Neural progenitor cell (in vitro differentiated cells): ENCODE measurements around the gene LTO1.

ENCODE experiments used
- EZH2 ChIP-seq: fragments of 200-600 bp; sonication (generic); IDR thresholded peaks from 2 replicates; pipeline ENCODE4 v1.6.1; 2017; ENCODE audit warnings: antibody characterized with exemption, mild to moderate bottlenecking, moderate library complexity
- EZH2phosphoT487 ChIP-seq: fragments of 200-600 bp; sonication (generic); IDR thresholded peaks from 2 replicates; pipeline ENCODE4 v1.6.1; 2017; ENCODE audit warnings: antibody characterized with exemption
- TF ChIP-seq, protein P1 (sequence below): fragments of 200-600 bp; sonication (generic); IDR thresholded peaks from 2 replicates; pipeline ENCODE4 v1.5.1; 2017; ENCODE audit warnings: antibody characterized with exemption, mild to moderate bottlenecking

DNA sequence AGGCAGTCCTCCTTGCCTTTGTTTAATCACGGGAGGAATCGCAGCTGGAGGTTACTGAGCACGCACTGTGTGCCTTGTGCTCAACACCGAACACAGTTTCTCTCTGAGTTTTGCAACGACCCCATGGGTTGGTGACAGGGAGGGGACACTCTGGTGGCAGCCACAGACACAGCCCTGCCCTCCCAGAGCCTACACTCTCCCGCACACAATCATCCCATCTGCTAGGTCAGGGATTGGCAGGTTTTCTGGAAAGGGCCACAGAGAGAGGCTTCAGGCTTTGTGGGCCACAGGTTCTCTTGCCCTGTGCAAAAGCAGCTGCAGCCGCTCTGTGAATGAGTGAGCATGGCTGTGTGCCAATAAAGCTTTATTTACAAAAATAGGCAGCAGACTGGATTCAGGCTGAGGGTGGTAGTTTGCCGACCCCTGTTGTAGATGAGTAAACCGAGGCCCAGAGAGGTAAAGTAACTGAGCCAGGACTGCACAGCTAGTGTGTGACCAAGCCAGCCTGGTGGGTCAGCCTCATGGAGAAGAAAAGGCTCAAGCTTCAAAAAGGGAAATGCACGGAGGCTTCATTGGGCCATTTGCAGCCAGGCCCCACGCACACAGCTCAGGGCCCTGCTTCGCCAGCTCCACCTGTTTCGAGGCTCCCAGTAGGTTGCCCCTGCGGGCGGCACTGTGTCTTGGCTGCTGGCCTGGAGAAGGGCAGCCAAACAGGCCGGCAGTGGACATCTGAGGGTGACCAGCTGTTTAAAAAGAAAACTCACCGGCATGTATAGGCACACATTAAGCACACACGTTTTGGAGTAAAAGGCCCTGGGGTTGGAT is 16.3 kb downstream of the LTO1 start:
- TF ChIP-seq, protein P1, sequence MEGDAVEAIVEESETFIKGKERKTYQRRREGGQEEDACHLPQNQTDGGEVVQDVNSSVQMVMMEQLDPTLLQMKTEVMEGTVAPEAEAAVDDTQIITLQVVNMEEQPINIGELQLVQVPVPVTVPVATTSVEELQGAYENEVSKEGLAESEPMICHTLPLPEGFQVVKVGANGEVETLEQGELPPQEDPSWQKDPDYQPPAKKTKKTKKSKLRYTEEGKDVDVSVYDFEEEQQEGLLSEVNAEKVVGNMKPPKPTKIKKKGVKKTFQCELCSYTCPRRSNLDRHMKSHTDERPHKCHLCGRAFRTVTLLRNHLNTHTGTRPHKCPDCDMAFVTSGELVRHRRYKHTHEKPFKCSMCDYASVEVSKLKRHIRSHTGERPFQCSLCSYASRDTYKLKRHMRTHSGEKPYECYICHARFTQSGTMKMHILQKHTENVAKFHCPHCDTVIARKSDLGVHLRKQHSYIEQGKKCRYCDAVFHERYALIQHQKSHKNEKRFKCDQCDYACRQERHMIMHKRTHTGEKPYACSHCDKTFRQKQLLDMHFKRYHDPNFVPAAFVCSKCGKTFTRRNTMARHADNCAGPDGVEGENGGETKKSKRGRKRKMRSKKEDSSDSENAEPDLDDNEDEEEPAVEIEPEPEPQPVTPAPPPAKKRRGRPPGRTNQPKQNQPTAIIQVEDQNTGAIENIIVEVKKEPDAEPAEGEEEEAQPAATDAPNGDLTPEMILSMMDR, result no peak
- TF ChIP-seq EZH2phosphoT487 (no peak), EZH2 (no peak)
